Glutamatergic neuron (in vitro differentiated cells): ENCODE data around the gene APBA3. TPM values are rescaled to one million over a fixed set of nuclear protein-coding genes. Genes with fewer than 3 reads are reported as not detected.
A peak's percentile ranks its signal among the peaks of the same experiment; 100 is the strongest.

Experiments
- DNase-seq: peaks from one replicate; pipeline ENCODE4 v3.0.0; 2022
- H3K27ac Mint-ChIP-seq: one replicate; pipeline ENCODE4 v1.8.0; 2020; ENCODE audit warnings: mild to moderate bottlenecking, mixed read lengths, inconsistent platforms; ENCODE audit not compliant: unreplicated experiment
- H3K27me3 Mint-ChIP-seq: one replicate; pipeline ENCODE4 v1.8.0; 2020; ENCODE audit warnings: mild to moderate bottlenecking, moderate library complexity, mixed read lengths, inconsistent platforms; ENCODE audit not compliant: unreplicated experiment
- H3K36me3 Mint-ChIP-seq: one replicate; pipeline ENCODE4 v1.8.0; 2020; ENCODE audit warnings: mild to moderate bottlenecking, mixed read lengths, inconsistent platforms; ENCODE audit not compliant: unreplicated experiment
- H3K4me1 Mint-ChIP-seq: one replicate; pipeline ENCODE4 v1.8.0; 2020; ENCODE audit warnings: mild to moderate bottlenecking, low read depth, mixed read lengths, inconsistent platforms; ENCODE audit not compliant: unreplicated experiment
- H3K4me3 Mint-ChIP-seq: one replicate; pipeline ENCODE4 v1.8.0; 2020; ENCODE audit warnings: mild to moderate bottlenecking, mixed read lengths, inconsistent platforms; ENCODE audit not compliant: unreplicated experiment
- H3K9me3 Mint-ChIP-seq: one replicate; pipeline ENCODE4 v1.8.0; 2020; ENCODE audit warnings: mild to moderate bottlenecking, moderate library complexity, mixed read lengths, inconsistent platforms; ENCODE audit not compliant: unreplicated experiment
- long read RNA-seq: library from polyadenylated mRNA; unstranded; transcript quantifications from one replicate; pipeline ENCODE4 v2.0.0, GENCODE V29; 2020; ENCODE audit not compliant: unreplicated experiment
- total RNA-seq: library from RNA; stranded (reverse); fragmentation: NEBNext Ultra II Directional; extraction: Animal tissue kit (Norgen Biotek cat#: 25700); gene quantifications from one replicate; pipeline ENCODE4 v1.2.1, GENCODE V29; 2021; ENCODE audit not compliant: unreplicated experiment
- TF ChIP-seq, protein P1 (sequence below): fragments of 200-600 bp; sonication (generic); IDR thresholded peaks from one replicate; pipeline ENCODE4 v1.5.0; 2021; ENCODE audit not compliant: partially characterized antibody, unreplicated experiment

Gene APBA3, protein sequence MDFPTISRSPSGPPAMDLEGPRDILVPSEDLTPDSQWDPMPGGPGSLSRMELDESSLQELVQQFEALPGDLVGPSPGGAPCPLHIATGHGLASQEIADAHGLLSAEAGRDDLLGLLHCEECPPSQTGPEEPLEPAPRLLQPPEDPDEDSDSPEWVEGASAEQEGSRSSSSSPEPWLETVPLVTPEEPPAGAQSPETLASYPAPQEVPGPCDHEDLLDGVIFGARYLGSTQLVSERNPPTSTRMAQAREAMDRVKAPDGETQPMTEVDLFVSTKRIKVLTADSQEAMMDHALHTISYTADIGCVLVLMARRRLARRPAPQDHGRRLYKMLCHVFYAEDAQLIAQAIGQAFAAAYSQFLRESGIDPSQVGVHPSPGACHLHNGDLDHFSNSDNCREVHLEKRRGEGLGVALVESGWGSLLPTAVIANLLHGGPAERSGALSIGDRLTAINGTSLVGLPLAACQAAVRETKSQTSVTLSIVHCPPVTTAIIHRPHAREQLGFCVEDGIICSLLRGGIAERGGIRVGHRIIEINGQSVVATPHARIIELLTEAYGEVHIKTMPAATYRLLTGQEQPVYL
- total RNA-seq, result 23.3 TPM
- long read RNA-seq, transcript APBA3-201 (11 exons, 2,075 nt), result major isoform, 6 of 12 reads
- long read RNA-seq, partial matches to known transcripts, result 0 of 12 reads
- long read RNA-seq, other reads (novel, unspliced or antisense), result 5 of 12 reads

DNA sequence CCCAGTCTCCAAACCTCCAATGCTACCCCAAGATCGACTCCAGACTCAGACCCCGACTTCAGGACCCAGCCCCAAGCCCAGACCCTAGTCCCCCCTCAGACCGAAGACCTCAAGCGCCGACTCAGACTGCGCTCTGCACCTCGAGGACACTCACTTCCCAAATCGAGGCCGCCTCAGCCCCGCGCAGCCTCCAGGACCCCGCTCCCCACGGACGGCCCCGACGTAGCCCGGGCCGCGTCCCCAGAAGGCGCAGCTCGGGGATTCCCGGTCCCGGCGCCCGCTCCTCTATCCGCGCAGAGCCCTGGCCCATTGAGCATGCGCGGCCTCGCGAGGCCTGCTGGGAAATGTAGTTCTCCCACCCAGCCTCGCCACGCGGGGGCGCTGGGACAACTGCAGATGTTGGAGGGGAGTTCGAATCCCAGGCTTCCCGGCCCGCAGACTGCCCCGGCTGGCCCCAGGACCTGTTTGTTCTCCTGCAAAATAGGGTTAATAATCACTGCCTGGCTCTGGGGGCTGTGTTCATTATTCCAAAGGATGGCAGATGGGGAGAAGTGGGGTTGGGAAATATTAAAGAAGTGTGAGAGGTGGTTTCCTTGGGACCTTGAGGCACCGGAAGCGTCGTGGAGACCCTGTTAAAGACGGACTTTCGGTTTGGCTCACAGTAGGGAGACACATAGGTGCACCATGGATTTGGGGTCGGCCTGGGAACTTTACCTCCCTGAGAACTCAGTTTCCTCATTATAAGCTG is at the start of gene APBA3:
Gene APBA3, minus strand, starts transcription at position 311 of the 748 bp plus-strand sequence. CDS start 1,428 bp downstream, outside the sequence.
- Mint-ChIP-seq H3K27me3 (peaks cover 9% of the 10 kb centered on the region), H3K27ac (peak within 1 kb of the TSS; percentile 98), H3K9me3 (peaks cover 15% of the 10 kb centered on the region), H3K4me3 (peak within 1 kb of the TSS; percentile 99), H3K36me3 (no peaks in the 10 kb centered on the region), H3K4me1 (no peaks in the 10 kb centered on the region)
- DNase-seq, result peak; percentile 95
- TF ChIP-seq, protein P1, sequence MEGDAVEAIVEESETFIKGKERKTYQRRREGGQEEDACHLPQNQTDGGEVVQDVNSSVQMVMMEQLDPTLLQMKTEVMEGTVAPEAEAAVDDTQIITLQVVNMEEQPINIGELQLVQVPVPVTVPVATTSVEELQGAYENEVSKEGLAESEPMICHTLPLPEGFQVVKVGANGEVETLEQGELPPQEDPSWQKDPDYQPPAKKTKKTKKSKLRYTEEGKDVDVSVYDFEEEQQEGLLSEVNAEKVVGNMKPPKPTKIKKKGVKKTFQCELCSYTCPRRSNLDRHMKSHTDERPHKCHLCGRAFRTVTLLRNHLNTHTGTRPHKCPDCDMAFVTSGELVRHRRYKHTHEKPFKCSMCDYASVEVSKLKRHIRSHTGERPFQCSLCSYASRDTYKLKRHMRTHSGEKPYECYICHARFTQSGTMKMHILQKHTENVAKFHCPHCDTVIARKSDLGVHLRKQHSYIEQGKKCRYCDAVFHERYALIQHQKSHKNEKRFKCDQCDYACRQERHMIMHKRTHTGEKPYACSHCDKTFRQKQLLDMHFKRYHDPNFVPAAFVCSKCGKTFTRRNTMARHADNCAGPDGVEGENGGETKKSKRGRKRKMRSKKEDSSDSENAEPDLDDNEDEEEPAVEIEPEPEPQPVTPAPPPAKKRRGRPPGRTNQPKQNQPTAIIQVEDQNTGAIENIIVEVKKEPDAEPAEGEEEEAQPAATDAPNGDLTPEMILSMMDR, result peak; percentile 88

DNA sequence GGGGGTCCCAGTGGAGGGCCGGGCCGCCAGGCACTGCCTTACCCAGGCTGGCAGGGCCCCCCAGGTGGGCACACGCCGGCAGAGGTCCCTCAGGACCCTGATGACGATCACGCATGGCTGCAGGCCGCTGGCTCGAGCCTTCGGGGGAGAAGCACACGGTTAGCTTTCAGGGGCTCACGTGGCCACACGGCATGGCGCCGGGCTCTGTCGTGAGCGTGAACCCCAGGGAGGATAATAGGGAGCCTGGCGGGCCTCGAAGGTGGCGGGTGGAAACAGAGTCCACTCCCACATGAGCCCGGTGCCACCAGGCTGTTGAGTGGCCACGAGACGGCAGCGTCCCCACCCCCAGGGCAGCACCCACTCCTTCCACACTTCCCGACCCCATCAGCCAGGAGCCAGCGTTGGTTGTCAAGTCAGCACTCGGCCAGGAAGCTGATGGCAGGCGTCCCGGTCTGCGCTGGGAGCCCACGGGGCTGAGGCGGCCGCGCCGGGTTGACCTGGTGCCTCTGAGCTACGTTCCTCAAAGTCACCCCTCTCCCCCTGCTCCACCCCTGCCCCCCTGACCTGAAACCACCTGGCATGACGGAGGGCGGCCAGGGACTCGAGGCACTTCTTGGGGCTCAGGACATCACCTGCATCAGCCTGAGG is 49.3 kb upstream of the APBA3 start:
- Mint-ChIP-seq H3K36me3 (peaks cover 4% of the 10 kb centered on the region), H3K27me3 (peaks cover 2% of the 10 kb centered on the region), H3K4me3 (no peak overlapping the region), H3K4me1 (no peaks in the 10 kb centered on the region), H3K27ac (no peak overlapping the region), H3K9me3 (peaks cover 6% of the 10 kb centered on the region)
- TF ChIP-seq, protein P1, result no peak
- DNase-seq, result no peak

DNA sequence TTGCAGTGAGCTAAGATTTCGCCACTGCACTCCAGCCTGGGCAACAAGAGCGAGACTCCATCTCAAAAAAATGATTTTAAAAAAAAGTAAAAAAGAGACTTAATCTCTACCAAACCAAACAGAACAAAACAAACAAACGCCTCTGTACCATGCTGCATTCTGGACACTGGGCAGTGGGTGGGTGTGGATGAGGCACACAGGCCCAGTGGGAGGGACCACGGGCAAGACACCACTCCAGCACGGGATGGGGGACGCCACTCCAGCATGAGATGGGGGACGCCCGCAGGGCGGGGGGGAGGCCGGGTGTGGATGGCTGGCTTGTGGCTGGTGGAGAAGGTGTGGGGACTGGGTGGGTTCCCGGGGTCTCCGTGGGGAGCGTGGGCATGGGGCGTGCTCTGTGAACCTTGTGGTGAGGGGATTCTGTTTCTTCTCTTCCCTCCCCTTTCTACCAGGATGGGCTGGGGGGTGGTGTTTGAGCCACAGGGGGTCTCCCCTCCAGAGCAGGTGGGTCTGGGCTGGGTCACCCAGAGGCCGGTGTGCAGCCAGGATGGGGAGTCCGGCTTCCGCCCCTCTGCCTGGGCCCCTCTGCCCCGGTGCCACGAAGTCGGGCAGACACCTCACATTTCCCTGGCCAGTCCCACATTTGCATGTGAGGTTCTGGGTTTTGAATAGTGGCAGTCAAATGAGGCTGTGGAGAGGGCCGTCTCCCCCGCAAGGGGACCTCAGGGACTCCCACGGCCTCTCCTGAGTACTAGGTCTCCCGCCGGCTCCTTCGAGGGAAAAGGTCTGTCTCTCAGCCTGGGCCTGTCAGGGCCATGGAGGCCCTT is 48.6 kb upstream of the APBA3 start:
- no peak for DNase-seq
- H3K27ac Mint-ChIP-seq, result no peak overlapping the region
- H3K4me3 Mint-ChIP-seq, result no peak overlapping the region
- H3K9me3 Mint-ChIP-seq, result peaks cover 6% of the 10 kb centered on the region
- peaks cover 2% of the 10 kb centered on the region for H3K27me3 Mint-ChIP-seq
- peaks cover 4% of the 10 kb centered on the region for H3K36me3 Mint-ChIP-seq
- H3K4me1 Mint-ChIP-seq, result no peaks in the 10 kb centered on the region
- TF ChIP-seq, protein P1, result no peak

DNA sequence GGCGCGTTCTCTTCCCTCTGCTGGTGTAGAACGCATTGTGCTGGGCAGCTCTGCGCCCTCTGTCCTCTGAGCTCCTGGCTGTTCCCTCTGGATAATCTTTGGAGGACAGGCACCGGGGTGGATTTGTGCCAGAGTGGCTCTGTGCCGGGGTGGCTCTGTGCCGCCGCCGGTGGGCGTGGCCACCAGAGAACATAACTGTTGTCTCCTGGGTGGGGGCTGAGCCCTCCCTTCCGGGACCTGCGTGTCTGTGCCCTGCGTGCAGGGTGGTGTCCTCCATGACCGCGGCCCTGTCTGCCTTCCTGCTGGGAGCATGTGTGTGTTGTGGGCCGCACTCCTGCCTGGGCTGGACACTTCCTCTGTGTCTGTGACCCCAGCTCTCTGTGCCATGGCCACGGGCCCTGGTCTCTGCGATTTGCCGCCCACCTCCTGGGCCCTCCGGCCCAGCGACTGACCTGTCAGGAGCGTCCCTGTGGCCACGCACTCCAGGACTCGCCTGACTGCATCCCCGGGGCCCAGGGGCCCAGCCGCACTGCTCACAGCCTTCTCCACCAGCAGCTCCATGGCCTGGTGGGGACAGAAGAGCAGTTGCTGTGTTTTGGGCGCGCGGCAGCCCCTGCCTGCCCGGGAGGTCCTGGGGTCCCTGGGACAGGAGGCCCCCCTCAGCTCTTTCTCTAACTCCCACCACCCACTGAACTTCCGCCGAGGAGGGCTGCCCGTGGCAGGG is 47.1 kb upstream of the APBA3 start:
- no peak overlapping the region for H3K27ac Mint-ChIP-seq

More for the DNA sequence above, 47.1 kb upstream of the APBA3 start:
- Mint-ChIP-seq H3K4me3 (no peak overlapping the region), H3K27me3 (peaks cover 3% of the 10 kb centered on the region), H3K9me3 (peaks cover 6% of the 10 kb centered on the region), H3K36me3 (peaks cover 4% of the 10 kb centered on the region), H3K4me1 (no peaks in the 10 kb centered on the region)
- TF ChIP-seq, protein P1, result no peak
- no peak for DNase-seq
